Loucy (cell line): ENCODE data around the gene KAT2A.

Source experiments
- H2AFZ ChIP-seq: fragments of 200-600 bp; sonication (generic); 2 replicates; pipeline ENCODE4 v1.6.0; 2016; ENCODE audit warnings: antibody characterized with exemption, mild to moderate bottlenecking, low read length, moderate library complexity
- H3F3A ChIP-seq: fragments of 200-600 bp; 2 replicates; pipeline ENCODE4 v1.6.0; 2016; ENCODE audit warnings: antibody characterized with exemption, low read depth, mild to moderate bottlenecking
- H3K27me3 ChIP-seq: fragments of 200-600 bp; sonication (generic); 2 replicates; pipeline ENCODE4 v1.6.1; 2014; ENCODE audit warnings: low read length, mild to moderate bottlenecking; ENCODE audit not compliant: insufficient read depth, poor library complexity, severe bottlenecking
- H3K36me3 ChIP-seq: fragments of 200-600 bp; sonication (generic); 2 replicates; pipeline ENCODE4 v1.6.1; 2016; ENCODE audit warnings: low read length; ENCODE audit not compliant: insufficient read depth
- H3K4me1 ChIP-seq: fragments of 200-600 bp; sonication (generic); 2 replicates; pipeline ENCODE4 v1.5.1; 2014; ENCODE audit warnings: low read length, mild to moderate bottlenecking; ENCODE audit not compliant: insufficient read depth, poor library complexity, severe bottlenecking
- H3K4me2 ChIP-seq: fragments of 200-600 bp; sonication (generic); 2 replicates; pipeline ENCODE4 v1.6.0; 2014; ENCODE audit warnings: antibody characterized with exemption, low read length, low read depth, mild to moderate bottlenecking; ENCODE audit not compliant: poor library complexity, severe bottlenecking
- H3K4me3 ChIP-seq: fragments of 200-600 bp; sonication (generic); 2 replicates; pipeline ENCODE4 v1.5.1; 2014; ENCODE audit warnings: low read length, mild to moderate bottlenecking, mixed read lengths; ENCODE audit not compliant: poor library complexity, severe bottlenecking
- H3K79me2 ChIP-seq: fragments of 200-600 bp; sonication (generic); 2 replicates; pipeline ENCODE4 v1.6.1; 2014; ENCODE audit warnings: low read length; ENCODE audit not compliant: insufficient read depth
- H3K9ac ChIP-seq: fragments of 200-600 bp; sonication (generic); 2 replicates; pipeline ENCODE4 v1.6.0; 2014; ENCODE audit warnings: mild to moderate bottlenecking, low read depth, low read length, moderate library complexity; ENCODE audit not compliant: poor library complexity, severe bottlenecking
- H3K9me2 ChIP-seq: fragments of 200-600 bp; sonication (generic); replicated peaks from 2 replicates; pipeline ENCODE4 v1.6.1; 2016; ENCODE audit warnings: low read depth, low read length, mixed read lengths
- H3K9me3 ChIP-seq: fragments of 200-600 bp; sonication (generic); 2 replicates; pipeline ENCODE4 v1.6.1; 2014; ENCODE audit warnings: mild to moderate bottlenecking, antibody characterized with exemption, low read length, low read depth; ENCODE audit not compliant: insufficient read depth
- H4K20me1 ChIP-seq: fragments of 200-600 bp; sonication (generic); 2 replicates; pipeline ENCODE4 v1.6.0; 2014; ENCODE audit warnings: antibody characterized with exemption, low read length, mild to moderate bottlenecking; ENCODE audit not compliant: insufficient read depth, poor library complexity, severe bottlenecking
- EZH2phosphoT487 ChIP-seq: fragments of 200-600 bp; IDR thresholded peaks from 2 replicates; pipeline ENCODE4 v1.6.1; 2018; ENCODE audit warnings: antibody characterized with exemption, mild to moderate bottlenecking, moderate library complexity, borderline replicate concordance
- TF ChIP-seq, protein P1 (sequence below): fragments of 200-600 bp; sonication (generic); conservative IDR thresholded peaks from 2 replicates; pipeline ENCODE4 v1.5.1; 2014; ENCODE audit warnings: mild to moderate bottlenecking, antibody characterized with exemption, low read length

Gene KAT2A

DNA sequence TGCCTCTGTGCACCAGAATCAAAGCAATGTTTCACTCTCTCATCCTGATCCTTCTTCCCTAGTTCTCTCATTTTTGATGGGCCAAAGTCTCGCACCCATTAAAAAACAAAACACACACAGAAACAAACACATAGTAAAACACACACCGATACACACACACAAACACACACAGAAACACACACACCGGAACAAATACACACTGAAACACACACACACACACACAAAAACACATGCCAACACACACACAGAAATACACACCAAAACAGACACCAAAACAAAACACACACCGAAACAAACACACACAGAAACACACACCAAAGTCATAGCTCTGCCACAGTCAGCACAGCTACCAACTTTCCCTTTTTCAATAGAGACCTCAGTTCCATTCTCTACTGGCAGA is 10.1 kb upstream of the KAT2A start:
- Histone ChIP-seq H3F3A (no peaks in the 10 kb centered on the region), H3K36me3 (peaks cover 51% of the 10 kb centered on the region; the same call in 1 of the 2 replicates), H4K20me1 (peaks cover 25% of the 10 kb centered on the region), H3K9ac (peak overlapping the region; percentile 52), H3K9me3 (no peaks in the 10 kb centered on the region), H3K4me3 (no peak overlapping the region), H3K79me2 (peaks cover 56% of the 10 kb centered on the region), H3K4me1 (peaks cover 39% of the 10 kb centered on the region), H2AFZ (no peak overlapping the region), H3K4me2 (peak overlapping the region; percentile 32), H3K9me2 (no peaks in the 10 kb centered on the region), H3K27me3 (no peaks in the 10 kb centered on the region)
- no peak for TF ChIP-seq EZH2phosphoT487
- TF ChIP-seq, protein P1, sequence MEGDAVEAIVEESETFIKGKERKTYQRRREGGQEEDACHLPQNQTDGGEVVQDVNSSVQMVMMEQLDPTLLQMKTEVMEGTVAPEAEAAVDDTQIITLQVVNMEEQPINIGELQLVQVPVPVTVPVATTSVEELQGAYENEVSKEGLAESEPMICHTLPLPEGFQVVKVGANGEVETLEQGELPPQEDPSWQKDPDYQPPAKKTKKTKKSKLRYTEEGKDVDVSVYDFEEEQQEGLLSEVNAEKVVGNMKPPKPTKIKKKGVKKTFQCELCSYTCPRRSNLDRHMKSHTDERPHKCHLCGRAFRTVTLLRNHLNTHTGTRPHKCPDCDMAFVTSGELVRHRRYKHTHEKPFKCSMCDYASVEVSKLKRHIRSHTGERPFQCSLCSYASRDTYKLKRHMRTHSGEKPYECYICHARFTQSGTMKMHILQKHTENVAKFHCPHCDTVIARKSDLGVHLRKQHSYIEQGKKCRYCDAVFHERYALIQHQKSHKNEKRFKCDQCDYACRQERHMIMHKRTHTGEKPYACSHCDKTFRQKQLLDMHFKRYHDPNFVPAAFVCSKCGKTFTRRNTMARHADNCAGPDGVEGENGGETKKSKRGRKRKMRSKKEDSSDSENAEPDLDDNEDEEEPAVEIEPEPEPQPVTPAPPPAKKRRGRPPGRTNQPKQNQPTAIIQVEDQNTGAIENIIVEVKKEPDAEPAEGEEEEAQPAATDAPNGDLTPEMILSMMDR, result no peak

DNA sequence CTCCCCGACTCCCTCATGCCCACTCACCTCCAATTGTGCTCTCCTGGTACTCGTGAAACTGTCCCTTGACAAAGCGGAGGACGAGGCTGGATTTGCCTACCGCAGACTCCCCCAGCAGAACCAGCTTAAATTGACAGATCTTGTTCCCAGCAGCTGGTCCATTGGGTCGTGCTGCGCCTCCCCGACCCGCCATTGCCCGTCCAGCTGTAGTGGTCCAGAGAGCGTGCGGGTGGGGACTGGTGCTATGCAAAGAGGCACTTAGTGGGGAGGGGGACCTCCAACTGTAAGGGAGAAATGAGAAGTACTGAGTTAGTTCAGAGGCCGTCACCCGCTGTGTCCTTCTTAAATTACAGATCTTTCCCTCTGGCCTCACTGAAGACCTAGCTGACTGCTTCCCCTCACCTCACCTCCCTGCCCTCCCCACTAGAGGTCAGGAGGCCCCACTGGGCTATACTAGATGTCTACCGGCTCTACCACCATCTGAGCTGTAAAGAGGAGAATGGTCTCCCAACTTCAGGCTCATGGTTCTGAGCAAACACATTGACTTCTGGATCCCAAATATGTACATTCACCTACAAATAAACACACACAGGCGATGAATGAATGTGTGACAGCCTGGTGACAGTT is 9.3 kb upstream of the KAT2A start:
- Histone ChIP-seq H3F3A (no peaks in the 10 kb centered on the region), H3K4me3 (no peak overlapping the region), H3K4me1 (peaks cover 34% of the 10 kb centered on the region), H3K9me2 (no peaks in the 10 kb centered on the region), H4K20me1 (peaks cover 24% of the 10 kb centered on the region), H3K9ac (no peak overlapping the region), H3K4me2 (no peak overlapping the region), H2AFZ (no peak overlapping the region), H3K36me3 (peaks cover 54% of the 10 kb centered on the region; the same call in 1 of the 2 replicates), H3K79me2 (peaks cover 48% of the 10 kb centered on the region), H3K9me3 (no peaks in the 10 kb centered on the region), H3K27me3 (no peaks in the 10 kb centered on the region)
- TF ChIP-seq, protein P1, result no peak; the same call in 1 of the 2 replicates
- no peak for TF ChIP-seq EZH2phosphoT487

DNA sequence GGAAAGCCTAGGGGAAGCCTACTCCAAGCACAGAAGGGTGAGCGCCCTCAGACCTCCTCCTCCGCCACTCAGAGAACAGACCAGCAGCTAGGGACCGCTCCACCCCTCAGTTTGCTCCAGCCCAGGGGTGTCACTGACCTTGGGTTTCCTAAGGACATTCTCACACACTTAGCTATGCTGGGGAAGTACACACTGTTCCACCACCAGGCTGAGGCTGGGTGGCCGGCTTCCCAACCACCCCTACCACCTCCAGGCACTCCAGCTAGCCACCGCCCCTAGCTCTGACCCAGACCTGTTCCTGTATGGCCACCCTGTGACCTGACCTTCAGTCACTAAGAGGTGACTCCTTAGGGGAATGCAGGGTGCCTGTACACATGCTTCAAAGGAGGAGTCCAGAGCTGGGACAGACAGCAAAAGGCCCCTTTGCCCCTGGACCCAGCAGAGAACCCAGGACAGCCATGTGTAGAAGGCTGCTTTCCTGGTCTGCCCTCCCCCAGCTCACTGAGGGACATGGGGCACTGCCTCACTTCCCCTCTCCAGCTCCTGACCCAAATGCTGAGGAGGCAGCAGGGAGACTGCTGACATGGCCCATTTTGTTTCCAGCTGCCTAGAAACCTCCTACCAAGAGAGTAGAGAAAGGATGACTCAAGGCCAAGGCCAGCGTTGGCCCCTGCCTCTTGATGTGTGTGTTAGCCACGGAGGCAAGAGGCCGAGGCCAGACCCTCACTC is 8.1 kb upstream of the KAT2A start:
- no peaks in the 10 kb centered on the region for H3F3A ChIP-seq
- peaks cover 31% of the 10 kb centered on the region for H3K4me1 ChIP-seq
- H3K36me3 ChIP-seq, result peaks cover 65% of the 10 kb centered on the region; the same call in 1 of the 2 replicates
- H3K79me2 ChIP-seq, result peaks cover 39% of the 10 kb centered on the region
- no peak overlapping the region for H2AFZ ChIP-seq
- no peak overlapping the region for H3K4me3 ChIP-seq
- no peak overlapping the region for H3K9ac ChIP-seq
- no peaks in the 10 kb centered on the region for H3K9me3 ChIP-seq
- no peaks in the 10 kb centered on the region for H3K9me2 ChIP-seq
- H4K20me1 ChIP-seq, result peaks cover 18% of the 10 kb centered on the region
- TF ChIP-seq, protein P1, result no peak
- no peak for TF ChIP-seq EZH2phosphoT487
- H3K27me3 ChIP-seq, result no peaks in the 10 kb centered on the region
- H3K4me2 ChIP-seq, result no peak overlapping the region
